Mesothelial cell of epicardium (in vitro differentiated cells): ENCODE measurements around the gene CDH12. TPM values are rescaled to one million over a fixed set of nuclear protein-coding genes. Genes with fewer than 3 reads are reported as not detected.

ENCODE experiments used
- DNase-seq, 2 experiments: peaks; one replicate each; pipeline ENCODE4 v3.0.0; 2021; ENCODE audit warnings: low spot score in 2 of 2; ENCODE audit not compliant: unreplicated experiment in 2 of 2
- H3K27ac Mint-ChIP-seq: 2 replicates; pipeline ENCODE4 v1.8.0; 2021; ENCODE audit warnings: mixed read lengths
- H3K27me3 Mint-ChIP-seq: 2 replicates; pipeline ENCODE4 v1.8.0; 2021; ENCODE audit warnings: low read depth, mixed read lengths
- H3K36me3 Mint-ChIP-seq: 2 replicates; pipeline ENCODE4 v1.8.0; 2021; ENCODE audit warnings: mixed read lengths
- H3K4me1 Mint-ChIP-seq: 2 replicates; pipeline ENCODE4 v1.8.0; 2021; ENCODE audit warnings: mixed read lengths
- H3K4me3 Mint-ChIP-seq: 2 replicates; pipeline ENCODE4 v1.8.0; 2021; ENCODE audit warnings: mild to moderate bottlenecking, moderate library complexity, mixed read lengths
- H3K9me3 Mint-ChIP-seq: 2 replicates; pipeline ENCODE4 v1.8.0; 2021; ENCODE audit warnings: mixed read lengths
- total RNA-seq: library from RNA; stranded (reverse); gene quantifications from 3 replicates; pipeline ENCODE4 v1.2.1, GENCODE V29; 2021
- TF ChIP-seq, protein P1 (sequence below): fragments of 200-600 bp; sonication (generic); IDR thresholded peaks from one replicate; pipeline ENCODE4 v1.5.0; 2021; ENCODE audit warnings: antibody characterized with exemption; ENCODE audit not compliant: unreplicated experiment

CDH12 gene
- total RNA-seq, 1 donor from 2014 or later = 1.6 TPM

DNA sequence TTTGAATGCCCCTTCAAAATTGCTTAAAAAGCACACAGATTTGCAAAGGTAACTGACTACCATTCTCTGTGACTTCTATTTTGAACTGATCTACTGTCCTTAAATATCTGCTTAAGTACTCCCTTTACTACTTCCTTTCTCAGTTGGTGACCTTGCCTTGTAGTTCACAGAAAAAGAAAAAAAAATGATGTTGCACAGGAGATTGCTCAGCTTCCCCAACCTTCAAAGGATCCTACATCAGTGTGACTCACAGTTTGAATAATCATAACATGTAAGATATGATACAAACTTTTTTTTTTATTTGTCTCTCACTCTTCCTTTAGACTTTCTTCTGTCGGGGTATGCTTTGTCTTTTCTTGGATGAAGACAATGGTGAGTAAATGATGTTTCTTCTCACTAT, 1029.6 kb downstream of the CDH12 start:
- TF ChIP-seq, protein P1, sequence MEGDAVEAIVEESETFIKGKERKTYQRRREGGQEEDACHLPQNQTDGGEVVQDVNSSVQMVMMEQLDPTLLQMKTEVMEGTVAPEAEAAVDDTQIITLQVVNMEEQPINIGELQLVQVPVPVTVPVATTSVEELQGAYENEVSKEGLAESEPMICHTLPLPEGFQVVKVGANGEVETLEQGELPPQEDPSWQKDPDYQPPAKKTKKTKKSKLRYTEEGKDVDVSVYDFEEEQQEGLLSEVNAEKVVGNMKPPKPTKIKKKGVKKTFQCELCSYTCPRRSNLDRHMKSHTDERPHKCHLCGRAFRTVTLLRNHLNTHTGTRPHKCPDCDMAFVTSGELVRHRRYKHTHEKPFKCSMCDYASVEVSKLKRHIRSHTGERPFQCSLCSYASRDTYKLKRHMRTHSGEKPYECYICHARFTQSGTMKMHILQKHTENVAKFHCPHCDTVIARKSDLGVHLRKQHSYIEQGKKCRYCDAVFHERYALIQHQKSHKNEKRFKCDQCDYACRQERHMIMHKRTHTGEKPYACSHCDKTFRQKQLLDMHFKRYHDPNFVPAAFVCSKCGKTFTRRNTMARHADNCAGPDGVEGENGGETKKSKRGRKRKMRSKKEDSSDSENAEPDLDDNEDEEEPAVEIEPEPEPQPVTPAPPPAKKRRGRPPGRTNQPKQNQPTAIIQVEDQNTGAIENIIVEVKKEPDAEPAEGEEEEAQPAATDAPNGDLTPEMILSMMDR = no peak
- H3K27me3 Mint-ChIP-seq = peaks cover 35% of the 10 kb centered on the region
- no peak for DNase-seq
- H3K36me3 Mint-ChIP-seq = no peaks in the 10 kb centered on the region
- H3K4me3 Mint-ChIP-seq = no peak overlapping the region
- H3K9me3 Mint-ChIP-seq = no peaks in the 10 kb centered on the region
- H3K27ac Mint-ChIP-seq = no peak overlapping the region
- H3K4me1 Mint-ChIP-seq = peaks cover 14% of the 10 kb centered on the region

DNA sequence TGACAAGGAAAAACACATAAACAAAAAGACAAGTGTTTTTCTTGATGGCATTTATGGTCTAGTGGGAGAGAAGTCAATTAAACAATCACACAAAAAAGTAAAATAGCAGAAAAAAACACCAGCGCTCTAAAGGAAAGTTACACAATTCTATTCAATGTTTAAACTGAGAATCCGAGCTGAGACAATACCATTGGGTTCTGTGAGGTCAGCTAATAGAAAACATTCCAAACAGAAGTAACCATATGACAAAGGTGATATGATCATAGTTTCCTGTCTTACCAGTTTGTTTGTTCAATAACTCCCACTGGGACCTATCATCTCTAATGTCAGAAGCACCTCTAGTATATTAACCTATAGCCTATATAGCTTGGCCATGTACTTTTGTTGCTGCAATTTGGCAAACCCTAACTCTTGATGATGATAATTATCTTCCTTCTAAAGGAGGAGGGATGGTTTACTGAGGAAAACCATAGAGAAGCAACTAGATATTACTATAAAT, 1030.0 kb downstream of the CDH12 start:
- TF ChIP-seq, protein P1 = no peak
- Mint-ChIP-seq H3K27me3 (peaks cover 35% of the 10 kb centered on the region), H3K4me3 (no peak overlapping the region), H3K27ac (no peak overlapping the region), H3K36me3 (no peaks in the 10 kb centered on the region), H3K9me3 (no peaks in the 10 kb centered on the region), H3K4me1 (peaks cover 16% of the 10 kb centered on the region)
- no peak for DNase-seq

DNA sequence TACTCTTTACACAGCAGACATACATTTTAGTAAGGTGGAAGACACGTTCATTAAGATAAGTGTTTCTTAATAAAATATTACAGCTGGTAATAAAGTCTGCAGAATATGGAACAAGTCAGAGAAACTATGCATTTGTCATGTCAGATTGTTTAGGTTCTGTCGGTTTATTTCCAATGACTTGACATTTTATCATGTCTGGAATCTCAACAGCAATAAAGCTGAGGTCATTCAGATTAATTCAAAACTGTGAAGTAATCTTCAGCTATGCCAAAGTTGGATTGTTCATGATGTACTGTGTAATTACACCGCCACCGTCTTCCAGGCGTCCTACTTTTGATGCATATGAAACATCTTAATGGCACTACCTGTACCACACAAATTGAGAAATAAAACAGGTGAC, 1032.6 kb downstream of the CDH12 start:
- H3K27me3 Mint-ChIP-seq = peaks cover 25% of the 10 kb centered on the region
- no peaks in the 10 kb centered on the region for H3K9me3 Mint-ChIP-seq
- no peak for DNase-seq
- H3K36me3 Mint-ChIP-seq = no peaks in the 10 kb centered on the region
- H3K4me3 Mint-ChIP-seq = no peak overlapping the region
- H3K27ac Mint-ChIP-seq = no peak overlapping the region
- H3K4me1 Mint-ChIP-seq = peaks cover 24% of the 10 kb centered on the region
- TF ChIP-seq, protein P1 = no peak

DNA sequence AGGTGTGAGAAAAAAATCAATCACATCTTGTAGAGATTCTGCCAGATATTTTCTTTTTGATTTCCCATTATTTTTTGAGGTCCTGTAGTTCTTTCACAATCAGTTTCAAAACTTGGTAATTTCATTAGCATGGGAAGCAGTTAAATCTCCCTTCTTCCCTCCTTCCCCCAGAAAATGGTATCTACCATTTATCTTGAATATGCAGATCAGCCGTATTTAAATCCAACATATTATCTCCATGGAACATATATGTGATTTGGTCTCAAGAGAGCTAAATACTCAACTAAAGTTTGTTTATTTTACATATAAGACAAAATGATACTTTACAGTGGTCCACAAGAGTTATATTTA, 1034.8 kb downstream of the CDH12 start:
- H3K9me3 Mint-ChIP-seq = no peaks in the 10 kb centered on the region
- no peak overlapping the region for H3K27ac Mint-ChIP-seq
- TF ChIP-seq, protein P1 = no peak
- H3K27me3 Mint-ChIP-seq = peaks cover 6% of the 10 kb centered on the region
- no peaks in the 10 kb centered on the region for H3K36me3 Mint-ChIP-seq
- DNase-seq = no peak
- peaks cover 27% of the 10 kb centered on the region for H3K4me1 Mint-ChIP-seq
- H3K4me3 Mint-ChIP-seq = no peak overlapping the region

DNA sequence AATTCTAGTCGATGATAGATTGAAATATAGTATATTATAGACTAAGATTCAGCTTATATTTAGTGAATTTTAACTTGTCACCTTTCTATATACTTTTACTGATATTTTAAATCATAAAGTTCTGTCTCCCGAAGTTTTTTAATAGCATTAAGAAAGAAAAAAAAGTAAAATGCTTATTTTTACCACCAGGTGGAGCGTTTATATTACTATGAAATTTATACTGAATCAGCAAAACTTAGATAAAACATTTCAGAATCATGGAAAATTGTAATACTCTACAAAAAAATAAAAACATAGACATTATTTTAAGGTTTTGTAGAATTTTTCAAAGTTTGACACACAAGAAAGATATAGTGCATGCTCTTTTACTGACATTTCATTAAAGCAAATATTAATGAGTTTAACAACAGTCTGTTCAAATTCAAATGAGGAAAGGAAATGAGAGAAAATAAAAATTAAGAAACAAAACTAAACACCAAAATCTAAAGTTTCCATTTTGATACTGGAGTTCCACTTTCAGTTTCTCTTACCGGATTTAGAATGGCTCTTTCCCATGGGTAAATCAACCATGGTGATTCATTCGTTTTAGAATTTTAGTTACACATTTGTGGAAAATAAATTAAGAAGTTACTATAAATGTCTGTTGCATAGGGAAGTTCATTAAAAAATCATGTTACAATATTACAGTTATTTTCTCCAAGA, 1035.3 kb downstream of the CDH12 start:
- H3K9me3 Mint-ChIP-seq = no peaks in the 10 kb centered on the region
- DNase-seq = no peak
- H3K4me3 Mint-ChIP-seq = no peak overlapping the region
- H3K27ac Mint-ChIP-seq = no peak overlapping the region
- H3K36me3 Mint-ChIP-seq = no peaks in the 10 kb centered on the region
- peaks cover 27% of the 10 kb centered on the region for H3K4me1 Mint-ChIP-seq
- TF ChIP-seq, protein P1 = peak; percentile 83
- H3K27me3 Mint-ChIP-seq = peaks cover 2% of the 10 kb centered on the region
